Right forelimb (tissue), 1 donor: ENCODE measurements around the gene OVOL1.
"Not testable (repeated sequence)": the region's sequence is repeated elsewhere in the genome, so short reads cannot be mapped to it uniquely, and the experiment has no call there.

Experiments
- DNase-seq: peaks from one replicate; pipeline ENCODE4 v3.0.0-alpha.2; 2018

OVOL1 gene

GRCh38 chr11:65786786-65787636, at the start of gene OVOL1:
Gene OVOL1, plus strand, starts transcription at chr11:65787063. Its CDS starts 311 bp downstream, at chr11:65787374.
- no peak for DNase-seq

- no peak for DNase-seq
Measured at GRCh38 chr11:65739022-65739421, 47.8 kb upstream of the OVOL1 start.

- no peak for DNase-seq
Measured at GRCh38 chr11:65741185-65741584, 45.7 kb upstream of the OVOL1 start.

DNA sequence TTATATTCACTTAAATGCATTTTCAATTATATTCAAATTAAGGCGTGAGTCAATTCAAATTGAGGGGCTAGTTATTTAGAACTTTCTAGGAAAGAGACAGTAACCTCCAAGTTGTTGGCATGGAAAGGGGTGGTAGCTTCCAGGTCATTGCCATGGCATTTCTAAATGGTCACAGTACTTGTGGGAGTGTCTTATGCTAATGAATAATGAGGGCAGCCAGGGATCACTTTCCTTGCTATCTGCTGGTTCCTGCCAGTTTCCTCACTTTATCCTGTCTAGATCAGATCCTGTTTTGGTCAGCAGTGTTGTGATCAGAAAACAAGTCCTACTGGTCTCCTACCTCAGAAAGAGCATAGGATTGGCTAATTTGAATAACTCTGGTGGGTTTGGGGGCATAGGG, 44.5 kb upstream of the OVOL1 start:
- no peak for DNase-seq

DNA sequence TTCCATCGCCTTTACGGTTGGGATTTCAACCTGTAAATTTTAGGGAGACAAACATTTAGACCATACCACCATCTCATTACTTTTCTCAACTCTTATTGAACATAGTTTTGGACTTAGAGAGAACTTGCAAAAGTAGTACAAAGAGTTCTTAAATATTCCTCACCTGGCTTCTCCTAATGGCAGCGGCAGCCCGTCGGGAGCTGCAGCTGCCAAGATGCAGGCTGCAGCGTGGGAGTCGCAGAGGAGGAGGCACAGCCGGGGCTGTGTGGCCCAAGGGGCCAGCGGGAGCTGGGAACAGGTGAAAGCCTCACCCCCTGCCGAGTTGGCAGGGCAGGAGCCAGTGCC, 43.2 kb upstream of the OVOL1 start:
- no peak for DNase-seq

DNA sequence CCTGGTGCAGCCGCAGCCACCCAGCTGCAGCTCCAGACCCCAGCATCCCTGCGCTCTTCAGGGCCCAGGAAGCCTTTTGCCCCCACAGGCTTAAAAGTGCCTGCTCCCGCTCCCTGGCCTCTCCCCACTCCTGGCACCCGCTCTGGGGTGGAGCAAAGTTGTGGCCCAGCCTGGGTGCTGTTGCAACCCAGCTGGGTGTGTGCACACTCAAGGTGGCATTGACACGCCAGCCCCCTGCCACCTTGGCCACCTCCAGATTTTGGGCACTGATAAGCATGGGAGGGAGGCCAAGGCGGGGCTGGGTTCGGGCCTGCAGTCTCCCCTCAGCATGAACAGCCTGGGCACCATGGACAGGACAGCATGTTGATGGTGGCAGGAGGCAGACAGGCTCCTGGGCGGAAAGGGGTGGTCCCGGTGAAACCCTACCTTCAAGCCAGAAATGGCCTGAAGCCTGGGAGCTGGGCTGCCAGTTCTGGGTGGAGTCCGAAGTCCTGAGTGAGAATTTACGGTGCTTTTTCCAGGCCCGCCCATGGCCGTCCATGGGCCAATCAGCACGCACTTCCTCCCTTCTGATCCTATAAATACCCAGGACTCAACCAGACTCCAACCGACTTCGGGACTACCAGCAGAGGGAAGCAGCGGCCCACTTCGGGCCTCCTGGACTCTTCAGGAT, 42.7 kb upstream of the OVOL1 start:
- DNase-seq = no peak

DNA sequence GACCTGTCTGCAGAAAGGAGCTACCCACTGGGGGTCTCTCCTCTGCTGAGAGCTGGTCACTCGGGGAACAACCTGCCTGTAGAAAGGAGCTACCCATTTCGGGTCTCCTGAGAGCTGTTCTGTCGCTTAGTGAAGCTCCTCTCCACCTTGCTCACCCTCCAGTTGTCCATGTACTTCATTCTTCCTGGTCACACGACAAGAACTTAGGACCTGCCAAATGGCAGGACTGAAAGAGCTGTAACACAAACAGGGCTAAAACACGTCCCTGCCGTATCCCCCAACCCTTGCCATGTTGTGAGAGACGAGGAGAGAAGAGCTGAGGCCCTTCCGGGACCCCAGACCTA, 42.2 kb upstream of the OVOL1 start:
- no peak for DNase-seq

DNA sequence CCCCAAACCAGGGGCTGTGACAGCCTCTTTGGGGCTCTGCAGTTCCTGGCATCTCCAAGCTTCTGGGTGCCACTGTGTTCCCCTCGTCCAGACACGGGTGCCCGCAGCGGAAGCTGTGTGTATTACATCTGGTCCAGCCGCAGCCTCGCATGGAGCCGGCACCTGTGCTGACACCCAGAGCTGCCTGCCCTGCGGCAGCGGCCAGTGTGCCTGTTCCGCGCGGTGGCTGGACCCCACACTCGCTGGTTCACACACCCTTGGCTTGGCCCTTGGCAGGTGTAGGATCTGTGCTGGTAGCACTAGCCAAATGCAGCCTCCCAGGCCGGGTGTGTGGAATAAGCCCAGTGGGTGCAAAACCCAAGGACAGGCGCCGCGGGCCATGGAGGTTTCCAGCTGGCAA, 41.8 kb upstream of the OVOL1 start:
- no peak for DNase-seq

DNA sequence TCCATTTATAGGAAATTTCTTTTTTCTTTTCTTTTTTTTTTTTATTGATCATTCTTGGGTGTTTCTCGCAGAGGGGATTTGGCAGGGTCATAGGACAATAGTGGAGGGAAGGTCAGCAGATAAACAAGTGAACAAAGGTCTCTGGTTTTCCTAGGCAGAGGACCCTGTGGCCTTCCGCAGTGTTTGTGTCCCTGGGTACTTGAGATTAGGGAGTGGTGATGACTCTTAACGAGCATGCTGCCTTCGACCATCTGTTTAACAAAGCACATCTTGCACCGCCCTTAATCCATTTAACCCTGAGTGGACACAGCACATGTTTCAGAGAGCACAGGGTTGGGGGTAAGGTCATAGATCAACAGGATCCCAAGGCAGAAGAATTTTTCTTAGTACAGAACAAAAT, 24.7 kb upstream of the OVOL1 start:
- not testable (repeated sequence) for DNase-seq

DNA sequence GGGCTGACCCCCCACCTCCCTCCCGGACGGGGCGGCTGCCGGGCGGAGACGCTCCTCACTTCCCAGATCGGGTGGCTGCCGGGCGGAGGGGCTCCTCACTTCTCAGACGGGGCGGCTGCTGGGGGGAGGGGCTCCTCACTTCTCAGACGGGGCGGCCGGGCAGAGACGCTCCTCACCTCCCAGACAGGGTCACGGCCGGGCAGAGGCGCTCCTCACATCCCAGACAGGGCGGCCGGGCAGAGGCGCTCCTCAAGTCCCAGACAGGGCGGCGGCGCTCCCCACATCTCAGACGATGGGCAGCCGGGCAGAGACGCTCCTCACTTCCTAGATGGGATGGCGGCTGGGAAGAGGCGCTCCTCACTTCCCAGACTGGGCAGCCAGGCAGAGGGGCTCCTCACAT, 24.0 kb upstream of the OVOL1 start:
- DNase-seq = not testable (repeated sequence)

- no peak for DNase-seq
Measured at GRCh38 chr11:65764434-65764833, 22.4 kb upstream of the OVOL1 start.

DNA sequence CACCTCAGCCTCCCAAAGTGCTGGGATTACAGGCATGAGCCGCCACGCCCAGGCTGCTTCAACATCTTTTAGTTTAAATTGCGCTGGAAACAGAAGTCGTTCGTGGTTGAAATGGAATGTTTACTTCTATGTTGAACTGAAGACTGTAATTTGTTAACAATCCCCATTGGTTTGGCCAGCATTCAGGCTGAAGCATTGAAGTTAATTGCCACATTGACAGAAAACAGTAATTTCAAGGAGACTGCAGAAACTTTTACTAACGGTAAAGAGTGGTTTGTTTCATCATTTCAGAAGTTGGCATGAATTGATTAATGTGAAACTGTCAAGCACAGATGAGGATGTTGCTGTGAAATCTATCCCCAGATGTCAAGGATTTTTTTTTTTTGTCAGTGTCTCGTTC, 20.3 kb upstream of the OVOL1 start:
- no peak for DNase-seq

DNA sequence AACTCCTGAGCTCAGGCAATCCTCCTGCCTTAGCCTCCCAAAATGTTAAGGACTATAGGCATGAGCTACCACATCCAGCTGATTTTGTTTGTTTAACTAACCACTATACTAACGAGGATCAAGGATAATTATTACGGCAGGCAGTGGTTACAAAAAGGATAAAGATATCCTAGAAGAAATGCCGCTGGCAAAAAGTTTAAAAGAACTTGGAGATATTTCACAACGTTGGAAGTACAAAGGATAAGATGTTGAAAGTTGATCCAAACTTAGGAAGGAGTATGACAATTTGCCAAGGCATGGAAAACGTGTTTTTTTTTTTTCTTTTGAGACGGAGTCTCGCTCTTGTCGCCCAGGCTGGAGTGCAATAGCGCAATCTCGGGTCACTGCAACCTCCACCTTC, 19.5 kb upstream of the OVOL1 start:
- DNase-seq = no peak

GRCh38 chr11:65767806-65768205, 19.1 kb upstream of the OVOL1 start:
- not testable (repeated sequence) for DNase-seq

DNA sequence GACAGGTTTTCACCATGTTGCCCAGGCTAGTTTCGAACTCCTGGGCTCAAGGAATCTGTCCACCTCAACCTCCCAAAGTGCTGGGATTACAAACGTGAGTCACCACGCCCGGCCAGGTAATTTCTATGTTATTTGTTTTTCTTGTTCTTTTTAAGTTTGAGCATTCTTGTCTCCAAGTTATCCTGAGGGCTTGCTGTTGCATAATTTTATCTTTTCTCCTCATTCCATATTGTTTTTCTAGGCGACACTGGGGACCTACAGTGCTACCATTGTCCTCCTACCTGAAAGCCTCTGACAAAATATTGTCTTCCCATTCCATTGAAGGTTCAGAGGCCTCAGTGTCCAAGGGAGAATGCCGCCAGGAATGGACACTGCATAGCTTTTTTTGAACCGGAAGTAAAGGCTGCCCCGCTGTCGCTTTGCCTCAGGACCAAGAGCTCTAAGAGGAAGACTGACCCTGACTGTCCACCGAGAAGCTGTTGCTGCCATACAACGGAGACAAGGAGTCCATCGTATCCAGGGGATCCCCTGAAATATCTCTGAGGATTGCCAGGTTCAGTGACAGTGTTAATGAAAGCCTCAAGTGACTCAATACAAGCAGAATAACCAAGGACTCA, 15.8 kb upstream of the OVOL1 start:
- DNase-seq = no peak

- DNase-seq = no peak
Measured at GRCh38 chr11:65771589-65772112, 15.2 kb upstream of the OVOL1 start.

GRCh38 chr11:65773784-65774411, 13.0 kb upstream of the OVOL1 start:
- DNase-seq = no peak

- DNase-seq = no peak
Measured at GRCh38 chr11:65774525-65775306, 12.1 kb upstream of the OVOL1 start.

- DNase-seq = no peak
Measured at GRCh38 chr11:65776196-65776595, 10.7 kb upstream of the OVOL1 start.

DNA sequence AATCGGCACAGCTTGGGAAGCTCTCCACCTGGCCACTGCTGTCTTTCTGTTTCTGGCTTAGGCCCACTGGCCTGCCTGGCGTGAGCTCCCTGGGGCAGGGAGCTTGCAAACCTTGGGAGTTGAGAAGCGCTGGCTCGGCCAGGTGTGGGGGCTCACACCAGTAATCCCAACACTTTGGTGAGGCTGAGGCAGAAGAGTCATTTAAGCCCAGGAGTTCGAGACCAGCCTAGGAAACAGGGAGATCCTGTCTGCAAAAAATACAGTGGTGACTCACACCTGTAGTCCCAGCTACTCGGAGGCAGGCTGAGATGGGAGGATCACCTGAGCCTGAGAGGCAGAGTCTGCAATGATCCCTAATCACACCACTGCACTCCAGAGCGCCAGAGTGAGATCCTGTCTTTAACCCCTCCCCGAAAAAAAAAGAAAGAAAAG, 10.1 kb upstream of the OVOL1 start:
- no peak for DNase-seq

DNA sequence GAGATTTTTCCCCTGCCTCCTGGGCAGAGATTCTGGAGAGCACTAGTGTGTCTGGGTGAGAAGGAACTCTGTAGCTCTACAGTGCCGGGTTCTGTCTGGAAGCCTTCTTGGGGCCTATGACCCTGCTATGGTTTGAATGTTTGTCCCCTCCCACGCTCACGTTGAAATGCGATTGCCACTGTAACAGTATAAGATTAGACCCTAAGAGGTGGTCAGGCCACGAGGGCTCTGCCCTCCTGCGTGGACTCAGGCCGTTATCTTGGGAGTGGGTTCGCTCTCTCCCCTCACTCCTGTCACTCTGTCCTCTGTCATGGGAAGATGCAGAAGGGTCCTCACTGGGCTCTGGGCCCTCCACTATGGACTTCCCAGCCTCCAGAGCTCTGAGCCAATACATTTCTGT, 9.6 kb upstream of the OVOL1 start:
- no peak for DNase-seq

- no peak for DNase-seq
Measured at GRCh38 chr11:65777821-65778361, 9.0 kb upstream of the OVOL1 start.
